Stimulated activated CD4-positive, alpha-beta T cell treated with anti-CD3 and anti-CD28 coated beads, TNF-alpha, amount 100 ng/mL, for 4 hours (primary cell): ENCODE results near the gene RHCG.
"Not testable (repeated sequence)": the region's sequence is repeated elsewhere in the genome, so short reads cannot be mapped to it uniquely, and the experiment has no call there.

Experiments used
- DNase-seq, 3 experiments: peaks; one replicate each; pipeline ENCODE4 v3.0.0-alpha.2; 2020; ENCODE audit warnings: low read depth in 3 of 3

Gene RHCG

GRCh38 chr15:89477411-89478242, 18.8 kb downstream of the RHCG start:
- DNase-seq = no peak

GRCh38 chr15:89475661-89476060, 20.7 kb downstream of the RHCG start:
- DNase-seq = no peak

- no peak for DNase-seq
Observed at GRCh38 chr15:89472785-89473256, 23.6 kb downstream of the RHCG start.

- no peak for DNase-seq
Observed at GRCh38 chr15:89469426-89470096, 26.8 kb downstream of the RHCG start.

- not testable (repeated sequence) for DNase-seq
Observed at GRCh38 chr15:89468813-89469212, 27.6 kb downstream of the RHCG start.

GRCh38 chr15:89463113-89463512, 33.3 kb downstream of the RHCG start:
- no peak for DNase-seq

GRCh38 chr15:89462198-89462912, 34.0 kb downstream of the RHCG start:
- no peak for DNase-seq

- DNase-seq = no peak
Observed at GRCh38 chr15:89461386-89461785, 35.0 kb downstream of the RHCG start.

GRCh38 chr15:89460048-89460447, 36.3 kb downstream of the RHCG start:
- no peak for DNase-seq

- DNase-seq = no peak
Observed at GRCh38 chr15:89459271-89460038, 36.9 kb downstream of the RHCG start.

GRCh38 chr15:89458440-89458839, 37.9 kb downstream of the RHCG start:
- no peak for DNase-seq

GRCh38 chr15:89457086-89457485, 39.3 kb downstream of the RHCG start:
- no peak for DNase-seq

- no peak for DNase-seq
Observed at GRCh38 chr15:89455535-89455934, 40.8 kb downstream of the RHCG start.

- no peak for DNase-seq
Observed at GRCh38 chr15:89452330-89452836, 44.0 kb downstream of the RHCG start.

- no peak for DNase-seq
Observed at GRCh38 chr15:89451846-89452245, 44.5 kb downstream of the RHCG start.

GRCh38 chr15:89450076-89451006, 46.0 kb downstream of the RHCG start:
- DNase-seq = no peak

GRCh38 chr15:89448825-89449224, 47.6 kb downstream of the RHCG start:
- DNase-seq = no peak

- DNase-seq = no peak
Observed at GRCh38 chr15:89447676-89448075, 48.7 kb downstream of the RHCG start.

GRCh38 chr15:89446255-89446891, 50.0 kb downstream of the RHCG start:
- no peak for DNase-seq

- DNase-seq = no peak
Observed at GRCh38 chr15:89445518-89445917, 50.9 kb downstream of the RHCG start.
